22Rv1 (cell line): ENCODE data around the gene EZH1.

Source experiments
- CTCF ChIP-seq: fragments of 450-650 bp; IDR thresholded peaks from 2 replicates; pipeline ENCODE4 v1.5.1; 2017; ENCODE audit warnings: mild to moderate bottlenecking
- ZFX ChIP-seq: fragments of 450-650 bp; IDR thresholded peaks from 2 replicates; pipeline ENCODE4 v1.6.1; 2017; ENCODE audit warnings: antibody characterized with exemption, borderline replicate concordance

GRCh38 chr17:42699415-42699740 is 45.5 kb downstream of the EZH1 start:
- TF ChIP-seq CTCF = no peak
- no peak for TF ChIP-seq ZFX
